GF-D8 (cell line): Measurements from ENCODE around the gene NMBR.
"Not testable (repeated sequence)": the region's sequence is repeated elsewhere in the genome, so short reads cannot be mapped to it uniquely, and the experiment has no call there.

Source experiments
- DNase-seq: peaks from one replicate; lab custom pipeline; 2025; lab: John Stamatoyannopoulos, UW

NMBR gene

GRCh38 chr6:142058551-142059290 lies 88.2 kb downstream of the NMBR start:
- no peak for DNase-seq

- DNase-seq, result no peak
Measured at GRCh38 chr6:142055219-142055618, 91.7 kb downstream of the NMBR start.

GRCh38 chr6:142051404-142051803 lies 95.5 kb downstream of the NMBR start:
- DNase-seq, result no peak

GRCh38 chr6:142048593-142048980 lies 98.3 kb downstream of the NMBR start:
- DNase-seq, result no peak

DNA sequence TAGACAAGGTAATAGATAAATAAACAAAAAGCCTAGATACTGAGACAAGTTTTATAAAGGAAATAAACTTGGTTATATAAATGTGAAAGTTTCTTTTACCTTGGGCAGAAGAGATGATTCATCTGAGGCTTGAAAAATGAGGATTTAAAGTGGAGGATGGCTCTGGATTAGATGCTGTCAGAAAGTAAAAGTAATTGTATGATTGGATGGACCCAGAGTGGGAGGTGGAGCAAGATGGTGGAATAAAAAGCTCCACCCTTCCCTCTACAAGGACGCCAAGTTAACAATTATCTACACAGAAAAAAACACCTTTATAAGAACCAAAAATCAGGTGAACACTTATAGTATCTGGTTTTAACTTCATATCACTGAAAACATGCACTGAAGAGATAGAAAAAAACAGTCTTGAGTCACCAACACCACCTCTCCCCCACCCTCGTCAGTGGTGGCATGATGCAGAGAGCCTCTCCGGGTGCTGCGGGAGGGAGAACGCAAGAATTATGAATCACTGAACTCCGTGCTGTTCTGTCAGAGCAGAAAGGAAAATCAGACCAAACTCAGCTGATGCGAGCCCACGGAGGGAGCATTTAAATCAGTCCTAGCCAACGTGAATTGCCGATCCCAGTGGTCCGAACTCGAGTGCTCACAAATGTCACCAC lies 98.9 kb downstream of the NMBR start:
- no peak for DNase-seq

DNA sequence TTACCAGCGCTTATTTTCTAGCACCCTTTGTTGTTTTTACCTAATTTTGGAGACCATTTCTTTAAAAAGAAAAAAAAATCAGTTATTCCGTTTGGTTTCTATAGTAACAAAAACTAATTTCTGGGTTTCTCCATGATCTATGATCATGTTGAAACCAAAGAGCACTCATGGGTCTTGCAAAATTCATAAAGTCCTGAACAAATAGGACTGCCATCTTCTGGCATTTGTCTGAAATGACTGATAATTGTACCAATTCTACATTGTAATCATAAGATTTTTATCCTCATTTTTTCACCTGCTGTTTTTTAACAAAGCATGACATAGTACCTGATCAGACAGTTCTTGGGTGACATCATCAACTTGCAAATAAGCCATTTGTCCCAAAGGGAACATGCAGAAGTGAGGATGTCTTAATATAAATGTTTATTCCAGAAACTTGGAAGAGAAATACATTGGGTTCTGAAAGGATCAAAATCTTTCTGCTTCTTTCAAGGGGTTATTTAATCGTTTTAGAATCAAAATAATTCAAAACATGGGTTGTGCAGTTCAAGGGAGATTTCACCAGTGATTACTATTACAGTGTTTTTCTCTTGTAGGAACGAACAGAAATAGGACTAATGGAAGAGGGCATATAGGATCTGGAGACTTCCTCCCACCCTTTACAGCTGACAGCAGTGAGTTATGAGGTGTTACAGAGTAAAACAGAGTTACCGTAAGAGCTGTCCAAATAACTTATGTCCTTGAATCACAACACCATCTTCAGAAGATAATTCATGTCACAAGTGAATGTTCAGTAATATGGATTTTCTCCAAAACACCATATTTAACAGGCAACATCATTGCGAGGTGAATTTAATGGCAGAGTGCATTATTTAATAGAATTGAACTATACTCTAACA lies 101.3 kb downstream of the NMBR start:
- DNase-seq, result no peak

DNA sequence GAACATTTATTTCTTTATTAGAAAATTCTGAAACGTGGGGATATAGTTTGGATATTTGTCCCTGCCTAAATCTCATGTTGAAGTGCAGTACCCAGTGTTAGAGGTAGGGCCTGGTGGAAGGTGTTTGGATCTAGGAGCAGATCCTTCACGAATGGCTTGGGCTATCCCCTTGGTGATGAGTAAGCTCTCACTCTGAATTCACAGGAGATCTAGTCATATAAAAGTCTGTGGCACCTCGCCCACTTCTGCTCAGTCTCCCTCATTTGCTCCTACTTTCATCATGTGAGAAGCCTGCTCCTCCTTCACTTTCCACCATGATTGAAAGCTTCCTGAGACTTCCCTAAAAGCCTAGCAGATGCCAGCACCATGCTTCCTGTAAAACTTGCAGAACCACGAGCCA lies 111.0 kb downstream of the NMBR start:
- DNase-seq, result no peak

- DNase-seq, result no peak
Measured at GRCh38 chr6:142031035-142031434, 115.9 kb downstream of the NMBR start.

DNA sequence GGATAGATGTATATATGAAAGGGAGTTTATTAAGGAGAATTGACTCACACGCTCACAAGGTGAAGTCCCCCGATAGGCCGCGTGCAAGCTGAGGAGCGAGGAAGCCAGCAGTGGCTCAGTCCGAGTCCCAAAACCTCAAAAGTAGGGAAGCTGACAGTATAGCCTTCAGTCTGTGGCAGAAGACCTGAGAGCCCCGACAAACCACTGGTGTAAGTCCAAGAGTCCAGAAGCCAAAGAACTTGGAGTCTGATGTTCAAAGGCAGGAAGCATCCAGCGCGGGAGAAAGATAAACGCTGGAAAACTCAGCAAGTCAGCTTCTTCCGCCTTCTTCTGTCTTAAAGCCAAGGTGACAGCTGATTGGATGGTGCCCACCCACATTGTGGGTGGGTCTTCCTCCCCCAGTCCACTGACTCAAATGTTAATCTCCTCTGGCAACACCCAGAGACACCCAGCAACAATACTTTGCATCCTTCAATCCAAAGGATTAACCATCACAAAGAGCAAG lies 116.8 kb downstream of the NMBR start:
- no peak for DNase-seq

- DNase-seq, result no peak
Measured at GRCh38 chr6:142028527-142028926, 118.4 kb downstream of the NMBR start.

DNA sequence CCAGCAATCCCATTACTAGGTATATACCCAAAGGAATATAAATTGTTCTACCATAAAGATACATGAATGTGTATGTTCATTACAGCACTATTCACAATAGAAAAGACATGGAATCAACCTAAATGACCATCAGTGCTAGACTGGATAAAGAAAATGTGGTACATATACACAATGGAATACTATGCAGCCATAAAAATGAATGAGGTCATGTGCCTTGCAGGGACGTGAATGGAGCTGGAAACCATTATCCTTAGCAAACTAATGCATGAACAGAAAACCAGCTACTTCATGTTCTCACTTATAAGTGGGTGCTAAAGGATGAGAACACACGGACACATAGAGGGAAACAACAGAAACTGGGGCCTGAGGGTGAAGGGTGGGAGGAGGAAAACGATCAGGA lies 119.1 kb downstream of the NMBR start:
- not testable (repeated sequence) for DNase-seq

GRCh38 chr6:142027074-142027473 lies 119.8 kb downstream of the NMBR start:
- no peak for DNase-seq

GRCh38 chr6:142026471-142026870 lies 120.5 kb downstream of the NMBR start:
- DNase-seq, result no peak
